Left lung (tissue), 10 donors: ENCODE data around the gene RHBDL2. TPM values are rescaled to one million over a fixed set of nuclear protein-coding genes. Genes with fewer than 3 reads are reported as not detected.

Source experiments
- ATAC-seq: fragments of 200-7000 bp; cut with Tn5 transposase; one replicate; pipeline ENCODE4 v1.9.1; 2020; ENCODE audit warnings: moderate library complexity
- DNase-seq, 4 donors: peaks; one replicate each; pipeline ENCODE4 v3.0.0-alpha.2; 2013 to 2020
- H3K27ac ChIP-seq, 2 donors: fragments of 200-600 bp; sonication (generic) in 1 of 2; one replicate each; pipeline versions ENCODE4 v1.5.0 to v1.8.0; 2020 to 2021
- H3K27me3 ChIP-seq, 2 donors: fragments of 200-600 bp; sonication (generic) in 1 of 2; one replicate each; pipeline versions ENCODE4 v1.5.0 to v1.8.0; 2020 to 2021
- H3K36me3 ChIP-seq, 2 donors: fragments of 200-600 bp; sonication (generic) in 1 of 2; one replicate each; pipeline versions ENCODE4 v1.5.0 to v1.8.0; 2020 to 2021
- H3K4me1 ChIP-seq, 2 donors: fragments of 200-600 bp; one replicate each; pipeline ENCODE4 v1.8.0; 2021
- H3K4me3 ChIP-seq, 2 donors: fragments of 200-600 bp; sonication (generic) in 1 of 2; one replicate each; pipeline versions ENCODE4 v1.5.0 to v1.8.0; 2020 to 2021; ENCODE audit warnings: mild to moderate bottlenecking in 1 of 2
- H3K9me3 ChIP-seq, 2 donors: fragments of 200-600 bp; sonication (generic) in 1 of 2; one replicate each; pipeline versions ENCODE4 v1.5.0 to v1.8.0; 2020 to 2021
- intact Hi-C, 2 donors: fragments of 100-400 bp; cut with DNase I; formaldehyde crosslinking; loops; one replicate each; pipeline versions ENCODE4 v1.11.2 to v1.14.2; 2022
- polyA plus RNA-seq, 6 donors: library from polyadenylated mRNA; unstranded; fragments of 120-200 nt; gene quantifications; one replicate each; pipeline ENCODE4 v1.2.1, GENCODE V29; 2013; ENCODE audit not compliant: insufficient read length in 6 of 6
- total RNA-seq, 2 donors: library from RNA; stranded (reverse); fragmentation: NEBNext Ultra II Directional; extraction: Animal tissue kit (Norgen Biotek cat#: 25700); gene quantifications; one replicate each; pipeline ENCODE4 v1.2.1, GENCODE V29; 2021
- TF ChIP-seq, protein P1 (sequence below), 2 donors: fragments of 200-600 bp; sonication (generic) in 1 of 2; IDR thresholded peaks; one replicate each; pipeline versions ENCODE4 v1.5.0 to v1.8.0; 2021; ENCODE audit warnings: antibody characterized with exemption in 2 of 2
- donor health status: DM: no; HTN: yes; CAD: no.
- donor health status: DM: no; HTN: no; CAD: no.

The RHBDL2 gene
- total and polyA plus RNA-seq, 8 donors = 1.0 to 2.7 (median 2.0) TPM

DNA sequence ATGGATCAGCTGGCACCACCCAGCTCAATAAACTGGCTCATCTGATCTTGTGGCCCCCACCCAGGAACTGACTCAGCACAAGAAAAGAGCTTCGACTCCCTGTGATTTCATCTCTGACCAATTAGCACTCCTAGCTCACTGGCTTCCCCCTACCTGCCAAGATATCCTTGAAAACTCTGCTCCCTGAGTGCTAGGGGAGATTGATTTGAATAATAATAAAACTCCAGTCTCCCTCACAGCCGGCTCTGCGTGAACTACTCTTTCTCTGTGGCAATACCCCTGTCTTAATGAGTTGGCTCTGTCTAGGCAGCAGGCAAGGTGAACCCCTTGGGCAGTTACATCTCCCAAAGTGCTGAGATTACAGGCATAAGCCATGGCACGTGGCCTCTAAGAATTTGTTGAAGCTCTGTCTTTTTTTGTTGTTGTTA, 11.8 kb upstream of the RHBDL2 start:
- Histone ChIP-seq H3K36me3 (no peaks in the 10 kb centered on the region), H3K4me1 (no peaks in the 10 kb centered on the region), H3K27me3 (no peaks in the 10 kb centered on the region), H3K4me3 (no peak overlapping the region), H3K27ac (no peak overlapping the region), H3K9me3 (no peaks in the 10 kb centered on the region)
- TF ChIP-seq, protein P1, sequence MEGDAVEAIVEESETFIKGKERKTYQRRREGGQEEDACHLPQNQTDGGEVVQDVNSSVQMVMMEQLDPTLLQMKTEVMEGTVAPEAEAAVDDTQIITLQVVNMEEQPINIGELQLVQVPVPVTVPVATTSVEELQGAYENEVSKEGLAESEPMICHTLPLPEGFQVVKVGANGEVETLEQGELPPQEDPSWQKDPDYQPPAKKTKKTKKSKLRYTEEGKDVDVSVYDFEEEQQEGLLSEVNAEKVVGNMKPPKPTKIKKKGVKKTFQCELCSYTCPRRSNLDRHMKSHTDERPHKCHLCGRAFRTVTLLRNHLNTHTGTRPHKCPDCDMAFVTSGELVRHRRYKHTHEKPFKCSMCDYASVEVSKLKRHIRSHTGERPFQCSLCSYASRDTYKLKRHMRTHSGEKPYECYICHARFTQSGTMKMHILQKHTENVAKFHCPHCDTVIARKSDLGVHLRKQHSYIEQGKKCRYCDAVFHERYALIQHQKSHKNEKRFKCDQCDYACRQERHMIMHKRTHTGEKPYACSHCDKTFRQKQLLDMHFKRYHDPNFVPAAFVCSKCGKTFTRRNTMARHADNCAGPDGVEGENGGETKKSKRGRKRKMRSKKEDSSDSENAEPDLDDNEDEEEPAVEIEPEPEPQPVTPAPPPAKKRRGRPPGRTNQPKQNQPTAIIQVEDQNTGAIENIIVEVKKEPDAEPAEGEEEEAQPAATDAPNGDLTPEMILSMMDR (IDR thresholded peaks at IDR 0.05) = no peak
- no peak for ATAC-seq
- intact Hi-C loops = no loop called here
- DNase-seq = no peak

DNA sequence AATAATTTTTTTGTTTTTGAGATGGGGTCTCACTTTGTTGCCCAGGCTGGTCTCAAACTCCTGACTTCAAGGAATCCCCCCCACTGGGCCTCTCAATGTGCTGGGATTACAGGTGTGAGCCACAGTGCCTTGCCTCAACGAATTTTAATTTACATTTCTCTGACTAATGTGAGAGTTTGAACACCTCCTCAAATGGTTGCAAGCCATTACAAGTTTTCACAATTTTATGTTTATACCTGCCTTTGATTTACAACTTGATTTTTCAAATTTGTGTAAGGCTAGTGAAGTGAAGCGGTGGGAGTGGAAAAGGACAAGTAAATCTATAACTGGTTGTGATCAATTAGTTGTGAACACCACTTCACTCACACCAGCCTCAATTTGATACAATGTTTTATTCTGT, 8.9 kb upstream of the RHBDL2 start:
- H3K27ac ChIP-seq = no peak overlapping the region
- no peaks in the 10 kb centered on the region for H3K27me3 ChIP-seq
- no peaks in the 10 kb centered on the region for H3K36me3 ChIP-seq
- TF ChIP-seq, protein P1 (IDR thresholded peaks at IDR 0.05) = no peak
- intact Hi-C loops = no loop called here
- H3K4me1 ChIP-seq = no peaks in the 10 kb centered on the region
- H3K4me3 ChIP-seq = no peak overlapping the region
- ATAC-seq (no peak), DNase-seq (no peak)
- peaks cover 0 to 3% of the 10 kb centered on the region in 2 donors for H3K9me3 ChIP-seq

DNA sequence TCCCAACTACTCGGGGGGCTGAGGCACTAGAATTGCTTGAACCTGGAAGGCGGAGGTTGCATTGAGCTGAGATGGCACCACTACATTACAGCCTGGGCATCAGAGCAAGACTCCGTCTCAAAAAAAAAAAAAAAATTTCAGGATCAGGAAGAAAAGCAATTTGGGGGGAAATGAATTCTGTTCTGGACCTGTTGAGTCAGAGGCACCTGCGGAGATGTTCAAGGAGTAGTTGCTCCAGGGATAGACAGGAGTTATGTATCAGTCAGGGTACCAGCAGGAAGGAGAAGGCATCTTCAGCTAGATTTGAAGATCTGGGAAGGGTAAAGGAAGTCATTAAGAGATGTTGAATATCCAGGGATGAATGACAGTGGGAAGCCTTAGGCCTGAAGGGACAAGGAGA, 2.9 kb upstream of the RHBDL2 start:
- ATAC-seq (no peak), DNase-seq (no peak)
- TF ChIP-seq, protein P1 (IDR thresholded peaks at IDR 0.05) = no peak
- no peaks in the 10 kb centered on the region for H3K36me3 ChIP-seq
- no peaks in the 10 kb centered on the region for H3K4me1 ChIP-seq
- intact Hi-C loops = no loop called here
- H3K27me3 ChIP-seq = no peaks in the 10 kb centered on the region
- no peak overlapping the region for H3K4me3 ChIP-seq
- H3K9me3 ChIP-seq = peaks cover 0 to 3% of the 10 kb centered on the region in 2 donors
- no peak overlapping the region for H3K27ac ChIP-seq

DNA sequence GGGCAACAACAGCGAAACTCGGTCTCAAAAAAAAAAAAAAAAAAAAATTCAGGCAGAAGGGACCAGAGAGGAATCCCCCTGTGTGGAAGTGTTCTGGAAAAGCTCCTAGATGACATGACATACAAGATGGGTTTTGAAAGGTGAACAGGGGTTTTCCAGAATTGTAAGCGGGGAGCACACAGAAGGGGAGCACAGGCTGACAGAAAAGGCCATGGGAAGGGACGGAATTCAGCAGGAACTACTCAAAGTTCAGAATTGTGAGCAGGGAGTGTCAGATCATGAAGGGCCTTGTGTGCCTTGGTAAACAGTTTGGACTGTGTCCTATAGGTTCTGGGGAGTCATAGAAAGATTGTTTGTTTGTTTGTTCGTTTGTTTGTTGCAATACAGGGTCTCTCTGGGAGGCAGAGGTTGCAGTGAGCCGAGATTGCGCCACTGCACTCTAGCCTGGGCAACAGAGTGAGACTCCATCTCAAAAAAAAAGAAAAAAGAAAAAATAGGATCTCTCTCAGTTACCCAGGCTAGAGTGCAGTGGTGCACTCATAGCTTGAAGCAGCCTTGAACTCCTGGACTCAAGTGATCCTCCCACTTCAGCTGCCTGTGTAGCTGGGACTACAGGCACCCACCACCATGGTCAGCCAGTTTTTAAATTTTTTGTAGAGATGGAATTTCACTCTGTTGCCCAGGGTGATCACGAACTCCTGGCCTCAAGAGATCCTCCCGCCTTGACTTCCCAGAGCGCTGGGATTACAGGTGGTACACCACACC, 1.2 kb upstream of the RHBDL2 start:
- ATAC-seq = no peak
- H3K36me3 ChIP-seq = no peaks in the 10 kb centered on the region
- DNase-seq = no peak
- TF ChIP-seq, protein P1 (IDR thresholded peaks at IDR 0.05) = no peak
- intact Hi-C loops = no loop called here
- no peaks in the 10 kb centered on the region for H3K27me3 ChIP-seq
- H3K4me3 ChIP-seq = no peak overlapping the region
- H3K4me1 ChIP-seq = no peaks in the 10 kb centered on the region
- H3K9me3 ChIP-seq = peaks cover 0 to 2% of the 10 kb centered on the region in 2 donors
- no peak overlapping the region for H3K27ac ChIP-seq

DNA sequence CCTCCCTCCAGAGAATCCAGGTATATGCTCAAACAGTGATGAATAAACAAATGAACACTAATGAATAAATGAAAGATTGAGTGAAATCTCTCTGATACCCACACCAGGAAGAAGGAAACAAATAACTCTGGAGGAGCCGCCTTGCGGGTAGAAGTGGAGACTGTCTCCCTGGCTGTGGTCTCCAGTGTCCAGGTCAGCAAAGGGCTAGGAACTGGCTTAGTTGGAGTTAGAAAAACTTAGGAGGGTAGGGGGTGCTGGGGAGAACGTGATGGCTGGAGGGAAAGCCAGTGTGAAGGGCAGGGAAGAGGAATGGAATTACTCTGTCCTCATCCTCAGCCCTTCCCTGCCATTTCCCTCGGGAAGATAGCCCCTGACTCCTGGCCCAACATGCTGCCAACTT, 537 bp downstream of the RHBDL2 start:
- peak; percentile 60 for ATAC-seq
- Histone ChIP-seq H3K36me3 (no peaks in the 10 kb centered on the region), H3K9me3 (no peaks in the 10 kb centered on the region), H3K27ac (no peak overlapping the region), H3K4me3 (peak overlapping the region; percentile 40 to 42), H3K27me3 (no peaks in the 10 kb centered on the region), H3K4me1 (no peaks in the 10 kb centered on the region)
- TF ChIP-seq, protein P1 (IDR thresholded peaks at IDR 0.05) = no peak
- intact Hi-C loops = no loop called here
- DNase-seq = peak in 1 of 4 donors; percentile 6
